SK-N-SH treated with all-trans-retinoic acid at 6 μM for 48 hours (cell line): Measurements from ENCODE around the gene SEC11A.
"Not testable (repeated sequence)": the region's sequence is repeated elsewhere in the genome, so short reads cannot be mapped to it uniquely, and the experiment has no call there.

Source experiments
- ATAC-seq: fragments of 200-7000 bp; cut with Tn5 transposase; 3 replicates; pipeline ENCODE4 v1.9.1; 2020; ENCODE audit warnings: mild to moderate bottlenecking, moderate library complexity
- ARNTL ChIP-seq: fragments of 450-650 bp; formaldehyde crosslinking; IDR thresholded peaks from 2 replicates; pipeline ENCODE4 v1.5.0; 2020; ENCODE audit warnings: low read depth, mild to moderate bottlenecking, moderate library complexity, borderline replicate concordance
- BACH2 ChIP-seq: fragments of 250-450 bp; sonication (Bioruptor Pico); IDR thresholded peaks from 2 replicates; pipeline ENCODE4 v1.9.0; 2021; ENCODE audit warnings: mild to moderate bottlenecking, borderline replicate concordance
- ESRRG ChIP-seq: fragments of 250-450 bp; sonication (Bioruptor Pico); IDR thresholded peaks from 2 replicates; pipeline ENCODE4 v1.6.1; 2021; ENCODE audit warnings: mild to moderate bottlenecking
- GLIS3 ChIP-seq: fragments of 250-450 bp; sonication (Bioruptor Pico); IDR thresholded peaks from 2 replicates; pipeline ENCODE4 v1.5.0; 2020; ENCODE audit warnings: mild to moderate bottlenecking, moderate library complexity
- ISL1 ChIP-seq: fragments of 250-450 bp; sonication (Bioruptor Pico); IDR thresholded peaks from 2 replicates; pipeline ENCODE4 v2.1.2; 2022; ENCODE audit warnings: mild to moderate bottlenecking, moderate library complexity
- PPARA ChIP-seq: fragments of 250-450 bp; sonication (Bioruptor Pico); IDR thresholded peaks from 2 replicates; pipeline ENCODE4 v1.5.0; 2020; ENCODE audit warnings: mild to moderate bottlenecking, borderline replicate concordance
- RARB ChIP-seq: fragments of 250-450 bp; sonication (Bioruptor Pico); IDR thresholded peaks from 2 replicates; pipeline ENCODE4 v1.8.0; 2021; ENCODE audit warnings: mild to moderate bottlenecking, moderate library complexity
- SNAI2 ChIP-seq: fragments of 250-450 bp; sonication (Bioruptor Pico); IDR thresholded peaks from 2 replicates; pipeline ENCODE4 v1.5.0; 2020; ENCODE audit warnings: mild to moderate bottlenecking, moderate library complexity
- TCF4 ChIP-seq: fragments of 250-450 bp; sonication (Bioruptor Pico); IDR thresholded peaks from 2 replicates; pipeline ENCODE4 v1.8.0; 2021; ENCODE audit warnings: mild to moderate bottlenecking, moderate library complexity, borderline replicate concordance
- ZFP3 ChIP-seq: fragments of 250-450 bp; sonication (Bioruptor Pico); IDR thresholded peaks from 2 replicates; pipeline ENCODE4 v1.5.0; 2020; ENCODE audit warnings: mild to moderate bottlenecking, moderate library complexity
- ZFP30 ChIP-seq: fragments of 450-650 bp; formaldehyde crosslinking; IDR thresholded peaks from 2 replicates; pipeline ENCODE4 v1.5.0; 2022; ENCODE audit warnings: mild to moderate bottlenecking, moderate library complexity
- ZNF8 ChIP-seq: fragments of 450-650 bp; formaldehyde crosslinking; IDR thresholded peaks from 2 replicates; pipeline ENCODE4 v1.5.0; 2020; ENCODE audit warnings: mild to moderate bottlenecking, moderate library complexity
- TF ChIP-seq, protein P1 (sequence below): fragments of 250-450 bp; sonication (Bioruptor Pico); IDR thresholded peaks from 2 replicates; pipeline ENCODE4 v1.5.1; 2020; ENCODE audit warnings: low read depth, mild to moderate bottlenecking, moderate library complexity
- TF ChIP-seq, protein P2 (sequence below): fragments of 250-450 bp; sonication (Bioruptor Pico); IDR thresholded peaks from 2 replicates; pipeline ENCODE4 v1.8.0; 2021; ENCODE audit warnings: low read depth, mild to moderate bottlenecking, moderate library complexity, borderline replicate concordance
- TF ChIP-seq, protein P3 (sequence below): fragments of 250-450 bp; sonication (Bioruptor Pico); IDR thresholded peaks from 2 replicates; pipeline ENCODE4 v1.5.0; 2020; ENCODE audit warnings: mild to moderate bottlenecking, moderate library complexity
- TF ChIP-seq, protein P4 (sequence below): fragments of 250-450 bp; sonication (Bioruptor Pico); IDR thresholded peaks from 2 replicates; pipeline ENCODE4 v1.8.0; 2020; ENCODE audit warnings: mild to moderate bottlenecking, moderate library complexity, borderline replicate concordance

SEC11A gene

DNA sequence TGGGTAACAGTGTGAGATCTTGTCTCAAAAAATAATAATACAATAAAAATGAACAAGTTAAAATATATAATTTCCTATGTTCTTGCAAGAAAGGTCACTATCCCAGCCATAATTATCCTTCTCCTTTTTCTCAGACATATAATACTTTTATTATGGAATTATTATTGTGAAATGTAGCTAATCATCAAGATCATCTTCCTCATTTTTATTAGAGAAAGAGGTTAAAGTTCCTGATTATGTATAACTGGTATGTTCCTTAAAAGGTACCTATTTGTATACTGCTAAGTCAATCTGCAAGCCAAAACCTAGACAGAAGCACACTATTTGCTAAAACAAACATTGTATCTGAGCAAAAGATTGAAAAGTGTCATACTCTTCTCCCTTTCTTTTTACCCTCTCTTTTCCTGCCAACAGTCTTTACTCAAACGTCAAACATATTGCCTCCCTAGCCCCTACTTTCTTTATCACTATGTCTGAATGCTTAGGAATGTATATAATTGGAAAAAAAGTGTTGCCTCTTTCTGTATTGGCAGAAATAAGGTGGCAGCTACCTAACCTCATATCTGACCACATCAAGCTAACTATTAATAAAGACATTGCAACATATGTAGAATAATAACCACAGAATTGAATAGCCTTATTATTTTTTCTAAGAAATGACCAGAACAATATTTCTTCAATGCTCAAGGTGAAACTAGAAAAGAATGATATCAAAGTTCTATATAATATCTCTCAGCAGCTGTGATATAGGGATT, 18.5 kb downstream of the SEC11A start:
- no peak for ATAC-seq
- no peak for TF ChIP-seq SNAI2 (CRISPR knock-in tag)
- no peak for TF ChIP-seq ESRRG (CRISPR knock-in tag)
- no peak for TF ChIP-seq ARNTL
- TF ChIP-seq RARB (CRISPR knock-in tag) = no peak
- TF ChIP-seq, protein P1, sequence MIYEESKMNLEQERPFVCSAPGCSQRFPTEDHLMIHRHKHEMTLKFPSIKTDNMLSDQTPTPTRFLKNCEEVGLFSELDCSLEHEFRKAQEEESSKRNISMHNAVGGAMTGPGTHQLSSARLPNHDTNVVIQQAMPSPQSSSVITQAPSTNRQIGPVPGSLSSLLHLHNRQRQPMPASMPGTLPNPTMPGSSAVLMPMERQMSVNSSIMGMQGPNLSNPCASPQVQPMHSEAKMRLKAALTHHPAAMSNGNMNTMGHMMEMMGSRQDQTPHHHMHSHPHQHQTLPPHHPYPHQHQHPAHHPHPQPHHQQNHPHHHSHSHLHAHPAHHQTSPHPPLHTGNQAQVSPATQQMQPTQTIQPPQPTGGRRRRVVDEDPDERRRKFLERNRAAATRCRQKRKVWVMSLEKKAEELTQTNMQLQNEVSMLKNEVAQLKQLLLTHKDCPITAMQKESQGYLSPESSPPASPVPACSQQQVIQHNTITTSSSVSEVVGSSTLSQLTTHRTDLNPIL (CRISPR knock-in tag) = no peak
- TF ChIP-seq, protein P2, sequence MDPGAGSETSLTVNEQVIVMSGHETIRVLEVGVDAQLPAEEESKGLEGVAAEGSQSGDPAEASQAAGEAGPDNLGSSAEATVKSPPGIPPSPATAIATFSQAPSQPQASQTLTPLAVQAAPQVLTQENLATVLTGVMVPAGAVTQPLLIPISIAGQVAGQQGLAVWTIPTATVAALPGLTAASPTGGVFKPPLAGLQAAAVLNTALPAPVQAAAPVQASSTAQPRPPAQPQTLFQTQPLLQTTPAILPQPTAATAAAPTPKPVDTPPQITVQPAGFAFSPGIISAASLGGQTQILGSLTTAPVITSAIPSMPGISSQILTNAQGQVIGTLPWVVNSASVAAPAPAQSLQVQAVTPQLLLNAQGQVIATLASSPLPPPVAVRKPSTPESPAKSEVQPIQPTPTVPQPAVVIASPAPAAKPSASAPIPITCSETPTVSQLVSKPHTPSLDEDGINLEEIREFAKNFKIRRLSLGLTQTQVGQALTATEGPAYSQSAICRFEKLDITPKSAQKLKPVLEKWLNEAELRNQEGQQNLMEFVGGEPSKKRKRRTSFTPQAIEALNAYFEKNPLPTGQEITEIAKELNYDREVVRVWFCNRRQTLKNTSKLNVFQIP (CRISPR knock-in tag) = no peak
- TF ChIP-seq ZNF8 (CRISPR knock-in tag) = no peak

DNA sequence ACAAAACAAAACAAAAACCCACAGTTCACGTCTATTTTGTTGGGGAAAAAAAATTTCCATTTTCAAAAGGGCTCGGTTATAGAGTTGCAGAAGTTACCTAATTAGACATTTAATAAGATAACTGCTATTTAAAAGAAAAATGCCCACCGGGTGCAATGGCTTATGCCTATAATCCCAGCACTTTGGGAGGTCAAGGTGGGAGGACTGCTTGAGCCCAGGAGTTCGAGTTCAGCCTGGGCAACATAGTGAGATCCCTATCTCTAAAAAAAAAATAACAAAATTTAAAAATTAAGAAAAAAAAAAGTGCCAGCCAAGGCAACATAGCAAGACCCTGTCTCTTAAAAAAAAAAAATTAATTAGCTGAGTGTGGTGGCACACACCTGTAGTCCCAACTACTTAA, 19.2 kb downstream of the SEC11A start:
- ATAC-seq = no peak
- TF ChIP-seq ESRRG (CRISPR knock-in tag) (no peak), ISL1 (CRISPR knock-in tag) (no peak)
- TF ChIP-seq, protein P3, sequence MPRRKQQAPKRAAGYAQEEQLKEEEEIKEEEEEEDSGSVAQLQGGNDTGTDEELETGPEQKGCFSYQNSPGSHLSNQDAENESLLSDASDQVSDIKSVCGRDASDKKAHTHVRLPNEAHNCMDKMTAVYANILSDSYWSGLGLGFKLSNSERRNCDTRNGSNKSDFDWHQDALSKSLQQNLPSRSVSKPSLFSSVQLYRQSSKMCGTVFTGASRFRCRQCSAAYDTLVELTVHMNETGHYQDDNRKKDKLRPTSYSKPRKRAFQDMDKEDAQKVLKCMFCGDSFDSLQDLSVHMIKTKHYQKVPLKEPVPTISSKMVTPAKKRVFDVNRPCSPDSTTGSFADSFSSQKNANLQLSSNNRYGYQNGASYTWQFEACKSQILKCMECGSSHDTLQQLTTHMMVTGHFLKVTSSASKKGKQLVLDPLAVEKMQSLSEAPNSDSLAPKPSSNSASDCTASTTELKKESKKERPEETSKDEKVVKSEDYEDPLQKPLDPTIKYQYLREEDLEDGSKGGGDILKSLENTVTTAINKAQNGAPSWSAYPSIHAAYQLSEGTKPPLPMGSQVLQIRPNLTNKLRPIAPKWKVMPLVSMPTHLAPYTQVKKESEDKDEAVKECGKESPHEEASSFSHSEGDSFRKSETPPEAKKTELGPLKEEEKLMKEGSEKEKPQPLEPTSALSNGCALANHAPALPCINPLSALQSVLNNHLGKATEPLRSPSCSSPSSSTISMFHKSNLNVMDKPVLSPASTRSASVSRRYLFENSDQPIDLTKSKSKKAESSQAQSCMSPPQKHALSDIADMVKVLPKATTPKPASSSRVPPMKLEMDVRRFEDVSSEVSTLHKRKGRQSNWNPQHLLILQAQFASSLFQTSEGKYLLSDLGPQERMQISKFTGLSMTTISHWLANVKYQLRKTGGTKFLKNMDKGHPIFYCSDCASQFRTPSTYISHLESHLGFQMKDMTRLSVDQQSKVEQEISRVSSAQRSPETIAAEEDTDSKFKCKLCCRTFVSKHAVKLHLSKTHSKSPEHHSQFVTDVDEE (CRISPR knock-in tag) = no peak

DNA sequence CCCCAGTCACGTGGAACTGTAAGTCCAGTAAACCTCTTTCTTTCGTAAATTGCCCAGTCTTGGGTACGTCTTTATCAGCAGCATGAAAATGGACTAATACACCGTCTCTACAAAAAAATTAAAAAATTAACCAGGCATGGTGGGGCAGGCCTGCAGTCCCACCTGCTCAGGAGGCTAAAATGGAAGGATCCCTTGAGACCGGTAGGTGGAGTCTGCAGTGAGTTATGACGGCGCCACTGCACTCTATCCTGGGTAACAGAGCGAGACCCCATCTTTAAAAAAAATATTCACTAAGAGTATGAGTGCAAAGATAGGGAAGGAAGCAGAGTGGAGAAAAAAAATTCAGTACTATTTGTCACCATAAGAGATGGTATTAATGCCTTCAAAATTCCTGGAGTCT, 25.6 kb downstream of the SEC11A start:
- no peak for ATAC-seq
- TF ChIP-seq BACH2 (no peak), PPARA (CRISPR knock-in tag) (no peak), ESRRG (CRISPR knock-in tag) (no peak)
- TF ChIP-seq, protein P1 (CRISPR knock-in tag) = no peak

DNA sequence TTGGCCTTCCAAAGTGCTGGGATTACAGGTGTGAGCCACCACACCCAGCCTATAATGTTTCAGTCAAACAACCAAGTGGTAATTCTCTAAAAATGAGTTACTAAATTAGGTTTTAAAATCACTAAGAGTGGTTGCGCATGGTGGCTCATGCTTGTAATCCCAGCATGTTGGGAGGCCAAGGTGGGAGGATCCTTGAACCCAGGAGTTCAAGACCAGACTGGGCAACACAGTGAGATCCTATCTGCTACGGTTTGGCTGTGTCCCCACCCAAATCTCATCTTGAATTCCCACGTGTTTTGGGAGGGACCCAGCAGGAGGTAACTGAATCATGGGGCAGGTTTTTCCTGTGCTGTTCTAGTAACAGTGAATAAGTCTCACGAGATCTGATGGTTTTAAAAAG, 26.1 kb downstream of the SEC11A start:
- no peak for TF ChIP-seq ISL1 (CRISPR knock-in tag)
- TF ChIP-seq, protein P3 (CRISPR knock-in tag) = no peak
- TF ChIP-seq BACH2 = no peak
- TF ChIP-seq, protein P2 (CRISPR knock-in tag) = no peak
- no peak for TF ChIP-seq ZFP3 (CRISPR knock-in tag)
- no peak for TF ChIP-seq ARNTL
- no peak for TF ChIP-seq RARB (CRISPR knock-in tag)
- TF ChIP-seq, protein P4, sequence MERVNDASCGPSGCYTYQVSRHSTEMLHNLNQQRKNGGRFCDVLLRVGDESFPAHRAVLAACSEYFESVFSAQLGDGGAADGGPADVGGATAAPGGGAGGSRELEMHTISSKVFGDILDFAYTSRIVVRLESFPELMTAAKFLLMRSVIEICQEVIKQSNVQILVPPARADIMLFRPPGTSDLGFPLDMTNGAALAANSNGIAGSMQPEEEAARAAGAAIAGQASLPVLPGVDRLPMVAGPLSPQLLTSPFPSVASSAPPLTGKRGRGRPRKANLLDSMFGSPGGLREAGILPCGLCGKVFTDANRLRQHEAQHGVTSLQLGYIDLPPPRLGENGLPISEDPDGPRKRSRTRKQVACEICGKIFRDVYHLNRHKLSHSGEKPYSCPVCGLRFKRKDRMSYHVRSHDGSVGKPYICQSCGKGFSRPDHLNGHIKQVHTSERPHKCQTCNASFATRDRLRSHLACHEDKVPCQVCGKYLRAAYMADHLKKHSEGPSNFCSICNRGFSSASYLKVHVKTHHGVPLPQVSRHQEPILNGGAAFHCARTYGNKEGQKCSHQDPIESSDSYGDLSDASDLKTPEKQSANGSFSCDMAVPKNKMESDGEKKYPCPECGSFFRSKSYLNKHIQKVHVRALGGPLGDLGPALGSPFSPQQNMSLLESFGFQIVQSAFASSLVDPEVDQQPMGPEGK (CRISPR knock-in tag) = no peak
- TF ChIP-seq PPARA (CRISPR knock-in tag) = no peak
- no peak for TF ChIP-seq ZFP30 (CRISPR knock-in tag)
- no peak for TF ChIP-seq TCF4 (CRISPR knock-in tag)
- no peak for TF ChIP-seq GLIS3 (CRISPR knock-in tag)
- no peak for TF ChIP-seq ZNF8 (CRISPR knock-in tag)
- no peak for TF ChIP-seq SNAI2 (CRISPR knock-in tag)

DNA sequence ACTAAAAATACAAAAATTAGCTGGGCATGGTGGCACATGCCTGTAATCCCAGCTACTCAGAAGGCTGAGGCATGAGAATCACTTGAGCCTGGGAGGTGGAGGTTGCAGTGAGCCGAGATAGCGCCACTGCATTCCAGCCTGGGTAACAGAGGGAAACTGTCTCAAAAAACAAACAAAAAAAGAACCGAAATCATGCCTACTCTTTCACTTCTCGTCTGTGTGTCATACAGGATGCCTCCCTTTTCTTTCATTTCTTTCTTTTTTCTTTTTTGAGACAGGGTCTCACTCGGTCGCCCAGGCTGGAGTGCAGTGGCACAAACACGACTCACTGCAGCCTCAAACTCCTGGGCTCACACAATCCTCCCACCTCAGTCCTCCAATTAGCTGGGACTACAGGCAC, 29.5 kb downstream of the SEC11A start:
- ATAC-seq = not testable (repeated sequence)

More for the DNA sequence above, 26.1 kb downstream of the SEC11A start:
- no peak for ATAC-seq
